DND-41 (cell line): Measurements from ENCODE around the gene FADS2.

ENCODE experiments used
- EZH2 ChIP-seq: IDR thresholded peaks from 3 replicates; pipeline ENCODE4 v1.6.1; 2012; ENCODE audit warnings: borderline replicate concordance, low read depth, mild to moderate bottlenecking, moderate library complexity, low read length, inconsistent platforms; ENCODE audit not compliant: severe bottlenecking
- TF ChIP-seq, protein P1 (sequence below): IDR thresholded peaks from 2 replicates; pipeline ENCODE4 v1.5.1; 2012; ENCODE audit warnings: borderline replicate concordance, low read length, moderate library complexity, mild to moderate bottlenecking; ENCODE audit not compliant: poor library complexity, severe bottlenecking; ENCODE audit errors: extremely low read depth

DNA sequence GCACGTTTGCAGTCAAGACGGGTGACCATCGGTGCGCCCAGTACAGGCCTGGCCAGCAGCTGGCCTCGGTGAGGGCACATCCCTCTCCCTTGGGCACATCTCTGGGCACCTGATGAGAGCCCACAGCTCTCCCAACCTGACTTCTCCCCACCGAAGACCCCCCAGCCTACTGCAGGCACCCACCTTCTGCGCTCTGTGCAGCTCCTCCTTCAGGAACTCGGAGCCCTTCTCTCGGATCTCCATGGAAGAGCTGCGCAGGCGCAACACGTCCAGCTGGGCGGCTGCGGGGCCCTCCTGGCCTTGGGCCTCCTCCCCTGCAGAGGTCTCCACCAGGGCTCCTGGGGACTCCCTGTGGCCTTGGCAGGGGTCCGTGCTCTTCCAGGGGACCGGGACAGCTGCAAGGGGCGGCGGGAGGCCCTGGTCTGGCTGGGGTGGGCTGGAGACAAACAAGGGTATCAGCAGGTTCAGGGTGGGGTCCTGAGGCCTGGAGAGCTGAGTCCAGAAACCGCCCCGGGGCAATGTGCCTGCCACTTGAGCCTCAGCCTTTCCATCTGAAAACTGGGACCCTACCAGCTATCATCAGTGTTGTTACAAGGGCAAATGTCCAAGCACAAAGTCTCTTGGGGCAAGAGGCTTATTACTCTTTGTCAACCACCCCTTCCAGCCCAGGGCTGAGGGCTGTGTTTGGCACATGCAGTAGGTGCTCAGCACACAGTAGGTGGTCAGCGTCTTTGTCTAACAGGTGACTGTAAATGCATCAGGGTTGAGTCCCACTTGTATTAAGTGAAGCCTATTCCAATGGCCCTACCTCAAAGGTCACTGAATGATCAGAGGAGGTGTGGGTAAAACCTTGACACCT, 80.0 kb downstream of the FADS2 start:
- TF ChIP-seq, protein P1, sequence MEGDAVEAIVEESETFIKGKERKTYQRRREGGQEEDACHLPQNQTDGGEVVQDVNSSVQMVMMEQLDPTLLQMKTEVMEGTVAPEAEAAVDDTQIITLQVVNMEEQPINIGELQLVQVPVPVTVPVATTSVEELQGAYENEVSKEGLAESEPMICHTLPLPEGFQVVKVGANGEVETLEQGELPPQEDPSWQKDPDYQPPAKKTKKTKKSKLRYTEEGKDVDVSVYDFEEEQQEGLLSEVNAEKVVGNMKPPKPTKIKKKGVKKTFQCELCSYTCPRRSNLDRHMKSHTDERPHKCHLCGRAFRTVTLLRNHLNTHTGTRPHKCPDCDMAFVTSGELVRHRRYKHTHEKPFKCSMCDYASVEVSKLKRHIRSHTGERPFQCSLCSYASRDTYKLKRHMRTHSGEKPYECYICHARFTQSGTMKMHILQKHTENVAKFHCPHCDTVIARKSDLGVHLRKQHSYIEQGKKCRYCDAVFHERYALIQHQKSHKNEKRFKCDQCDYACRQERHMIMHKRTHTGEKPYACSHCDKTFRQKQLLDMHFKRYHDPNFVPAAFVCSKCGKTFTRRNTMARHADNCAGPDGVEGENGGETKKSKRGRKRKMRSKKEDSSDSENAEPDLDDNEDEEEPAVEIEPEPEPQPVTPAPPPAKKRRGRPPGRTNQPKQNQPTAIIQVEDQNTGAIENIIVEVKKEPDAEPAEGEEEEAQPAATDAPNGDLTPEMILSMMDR: no peak
- no peak for TF ChIP-seq EZH2
